CD8-positive, alpha-beta memory T cell (primary cell): ENCODE data around the gene PODXL. TPM values are rescaled to one million over a fixed set of nuclear protein-coding genes. Genes with fewer than 3 reads are reported as not detected.

Experiments used
- CTCF ChIA-PET: fragments of 350-600 bp; sonication (Branson Sonifier 250); formaldehyde crosslinking; loops from one replicate; lab custom pipeline; 2021; ENCODE audit warnings: antibody characterized with exemption; lab: Charles Lee
- POLR2A ChIA-PET: fragments of 350-600 bp; sonication (Branson Sonifier 250); formaldehyde crosslinking; loops from one replicate; lab custom pipeline; 2021; ENCODE audit warnings: antibody characterized with exemption; lab: Charles Lee
- DNase-seq, 5 donors: peaks; one replicate each; pipeline versions ENCODE4 v3.0.0 to v3.0.0-alpha.2; 2020 to 2022; ENCODE audit warnings: mixed read lengths in 1 of 5
- H3K27ac ChIP-seq: one replicate; pipeline ENCODE4 v1.7.0; 2013; ENCODE audit warnings: low read depth, mild to moderate bottlenecking, low read length, moderate library complexity
- H3K27me3 ChIP-seq: 2 replicates; pipeline ENCODE4 v1.7.0; 2013; ENCODE audit warnings: low read length, mild to moderate bottlenecking; ENCODE audit not compliant: insufficient read depth, poor library complexity, severe bottlenecking
- H3K36me3 ChIP-seq: 2 replicates; pipeline ENCODE4 v1.7.0; 2013; ENCODE audit warnings: mild to moderate bottlenecking, low read length, moderate library complexity; ENCODE audit not compliant: insufficient read depth
- H3K4me1 ChIP-seq: 2 replicates; pipeline ENCODE4 v1.7.0; 2013; ENCODE audit warnings: mild to moderate bottlenecking, low read length, moderate library complexity; ENCODE audit not compliant: insufficient read depth
- H3K4me3 ChIP-seq: 2 replicates; pipeline ENCODE4 v1.7.0; 2013; ENCODE audit warnings: mild to moderate bottlenecking, low read length
- H3K9me3 ChIP-seq: 2 replicates; pipeline ENCODE4 v1.7.0; 2013; ENCODE audit warnings: mild to moderate bottlenecking, low read length
- H3K27ac Mint-ChIP-seq, 8 donors: one replicate each; pipeline ENCODE4 v1.8.0; 2020 to 2021; ENCODE audit warnings: mixed read lengths in 8 of 8, mild to moderate bottlenecking in 6 of 8, inconsistent platforms in 3 of 8, moderate library complexity in 3 of 8
- H3K27me3 Mint-ChIP-seq, 2 donors: one replicate each; pipeline ENCODE4 v1.8.0; 2020 to 2021; ENCODE audit warnings: mixed read lengths in 2 of 2, mild to moderate bottlenecking in 1 of 2, moderate library complexity in 1 of 2
- H3K36me3 Mint-ChIP-seq, 3 donors: one replicate each; pipeline ENCODE4 v1.8.0; 2020 to 2021; ENCODE audit warnings: mixed read lengths in 3 of 3, inconsistent platforms in 1 of 3, mild to moderate bottlenecking in 1 of 3
- H3K4me1 Mint-ChIP-seq, 3 donors: one replicate each; pipeline ENCODE4 v1.8.0; 2020 to 2021; ENCODE audit warnings: mixed read lengths in 3 of 3, inconsistent platforms in 1 of 3, mild to moderate bottlenecking in 1 of 3
- H3K4me3 Mint-ChIP-seq, 7 donors: one replicate each; pipeline ENCODE4 v1.8.0; 2020 to 2021; ENCODE audit warnings: mixed read lengths in 7 of 7, mild to moderate bottlenecking in 6 of 7, moderate library complexity in 4 of 7, inconsistent platforms in 2 of 7
- H3K9me3 Mint-ChIP-seq, 5 donors: one replicate each; pipeline ENCODE4 v1.8.0; 2020 to 2022; ENCODE audit warnings: mixed read lengths in 5 of 5, mild to moderate bottlenecking in 3 of 5, moderate library complexity in 2 of 5, inconsistent platforms in 1 of 5
- polyA plus RNA-seq: library from polyadenylated mRNA; unstranded; fragments of 300-500 nt; fragmentation: Illumina TruSeq; gene quantifications from one replicate; pipeline ENCODE4 v1.2.3, GENCODE V29; 2021
- total RNA-seq, 2 experiments: library from RNA; stranded (reverse); gene quantifications; one replicate each; pipeline ENCODE4 v1.2.3, GENCODE V29; 2021

PODXL gene
- total and polyA plus RNA-seq, 3 experiments from 2014 or later: 0.62 to 1.2 (median 1.2) TPM

DNA sequence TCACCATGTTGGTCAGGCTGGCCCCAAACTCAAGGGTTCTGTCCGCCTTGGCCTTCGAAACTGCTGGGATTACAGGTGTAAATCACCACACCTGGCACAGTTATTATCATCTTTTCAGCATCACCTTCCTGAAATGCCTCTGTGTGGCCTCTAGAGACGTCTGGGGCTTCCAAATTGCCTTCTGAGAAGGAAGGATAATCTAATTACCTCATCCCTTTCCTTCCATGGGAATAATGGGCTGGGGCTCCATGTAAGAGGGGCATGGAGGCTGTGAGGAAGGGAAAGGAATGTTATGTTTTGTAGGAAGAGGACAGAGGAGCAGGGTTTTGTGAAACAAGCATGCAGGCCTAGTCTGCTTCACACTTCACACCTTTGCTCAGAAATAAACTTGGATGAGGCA is 22.2 kb upstream of the PODXL start:
- Mint-ChIP-seq H3K4me1 (no peaks in the 10 kb centered on the region), H3K9me3 (no peaks in the 10 kb centered on the region), H3K27ac (peak overlapping the region in 1 of 8 donors; percentile 60), H3K36me3 (no peaks in the 10 kb centered on the region), H3K4me3 (no peak overlapping the region), H3K27me3 (peaks cover 7 to 9% of the 10 kb centered on the region in 2 donors)
- ChIA-PET CTCF (no interaction called here), POLR2A (no interaction called here)
- Histone ChIP-seq H3K27ac (no peak overlapping the region), H3K9me3 (no peaks in the 10 kb centered on the region), H3K4me1 (no peaks in the 10 kb centered on the region), H3K36me3 (no peaks in the 10 kb centered on the region), H3K4me3 (no peak overlapping the region), H3K27me3 (no peaks in the 10 kb centered on the region)
- DNase-seq: no peak

DNA sequence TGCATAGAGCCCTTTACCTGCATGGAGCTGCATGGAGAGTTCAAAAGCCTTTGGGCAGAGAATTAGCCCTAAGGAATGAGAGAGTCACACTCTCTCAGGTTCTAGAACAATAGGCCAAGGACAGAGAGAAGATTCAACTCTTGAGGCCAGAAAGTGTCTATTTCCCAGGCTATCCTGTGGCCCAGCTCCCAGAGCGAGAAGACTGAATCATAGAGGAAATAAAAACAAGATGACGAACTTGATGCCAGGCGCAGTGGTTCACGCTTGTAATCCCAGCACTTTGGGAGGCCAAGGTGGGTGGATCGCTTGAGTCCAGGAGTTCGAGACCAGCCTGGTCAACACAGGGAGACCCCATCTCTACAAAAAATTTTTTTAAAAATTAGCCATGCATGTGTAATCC is 18.3 kb upstream of the PODXL start:
- no peaks in the 10 kb centered on the region for H3K36me3 Mint-ChIP-seq

DNA sequence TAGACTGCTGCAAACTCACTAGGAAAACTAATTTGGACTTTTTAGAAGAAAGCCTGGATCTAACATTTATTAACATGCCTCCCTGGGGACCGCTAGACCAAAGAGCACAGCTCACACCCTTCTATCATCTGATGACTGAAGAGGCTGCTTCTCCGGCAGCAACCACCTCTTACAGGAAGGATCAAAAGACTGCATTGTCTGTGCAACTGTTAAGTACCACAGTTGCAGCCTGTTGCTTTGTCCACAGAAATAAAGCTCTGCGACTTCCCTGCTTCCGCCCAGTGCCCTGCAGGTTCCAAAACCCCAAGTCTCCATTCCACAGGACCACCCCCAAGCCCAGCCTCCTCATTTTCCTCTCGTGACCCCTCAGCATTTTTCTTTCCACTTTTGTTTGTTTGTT is 14.0 kb upstream of the PODXL start:
- no peak for DNase-seq
- Histone ChIP-seq H3K4me1 (no peaks in the 10 kb centered on the region), H3K36me3 (no peaks in the 10 kb centered on the region), H3K27ac (no peak overlapping the region), H3K27me3 (no peaks in the 10 kb centered on the region), H3K9me3 (no peaks in the 10 kb centered on the region), H3K4me3 (no peak overlapping the region)
- H3K27me3 Mint-ChIP-seq: peaks cover 6 to 16% of the 10 kb centered on the region in 2 donors
- H3K4me1 Mint-ChIP-seq: no peaks in the 10 kb centered on the region
- POLR2A ChIA-PET: no interaction called here
- H3K36me3 Mint-ChIP-seq: no peaks in the 10 kb centered on the region
- H3K27ac Mint-ChIP-seq: no peak overlapping the region
- H3K4me3 Mint-ChIP-seq: no peak overlapping the region
- no peaks in the 10 kb centered on the region for H3K9me3 Mint-ChIP-seq
- CTCF ChIA-PET: no interaction called here

More for the DNA sequence above, 18.3 kb upstream of the PODXL start:
- Mint-ChIP-seq H3K27ac (no peak overlapping the region), H3K4me3 (no peak overlapping the region), H3K9me3 (no peaks in the 10 kb centered on the region), H3K27me3 (peaks cover 4 to 6% of the 10 kb centered on the region in 2 donors), H3K4me1 (no peaks in the 10 kb centered on the region)
- H3K36me3 ChIP-seq: no peaks in the 10 kb centered on the region
- H3K4me1 ChIP-seq: no peaks in the 10 kb centered on the region
- no peaks in the 10 kb centered on the region for H3K27me3 ChIP-seq
- no peaks in the 10 kb centered on the region for H3K9me3 ChIP-seq
- H3K4me3 ChIP-seq: no peak overlapping the region
- no peak for DNase-seq
- CTCF ChIA-PET: interaction anchor here (1.9 kb wide), 1 partner anchor 11 kb away, joined by 4 read pairs; no protein-coding TSS in a partner anchor
- POLR2A ChIA-PET: no interaction called here
- no peak overlapping the region for H3K27ac ChIP-seq

DNA sequence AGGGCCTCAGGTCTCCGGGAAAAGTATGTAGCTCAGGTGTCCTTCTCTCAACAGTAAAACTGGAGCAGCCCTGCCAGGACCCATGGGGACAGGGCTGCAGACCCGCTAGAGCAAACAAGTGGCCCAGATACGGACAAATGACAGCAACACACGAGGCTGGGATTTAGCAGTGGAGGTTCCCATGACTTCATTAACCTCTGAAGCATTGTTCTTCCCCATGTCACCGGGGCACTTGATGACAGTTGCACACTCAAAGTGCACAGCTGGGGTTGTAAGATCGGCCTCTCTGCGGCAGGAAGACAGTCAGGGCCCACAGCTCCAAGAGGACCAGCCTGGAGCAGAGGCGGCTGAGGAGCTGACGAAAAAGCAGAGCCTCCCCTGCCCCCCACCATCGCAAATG is 12.5 kb upstream of the PODXL start:
- no peaks in the 10 kb centered on the region for H3K4me1 Mint-ChIP-seq
- ChIA-PET CTCF (interaction anchor here (1.6 kb wide), 1 partner anchor 60 kb away, joined by 4 read pairs; no protein-coding TSS in a partner anchor), POLR2A (no interaction called here)

DNA sequence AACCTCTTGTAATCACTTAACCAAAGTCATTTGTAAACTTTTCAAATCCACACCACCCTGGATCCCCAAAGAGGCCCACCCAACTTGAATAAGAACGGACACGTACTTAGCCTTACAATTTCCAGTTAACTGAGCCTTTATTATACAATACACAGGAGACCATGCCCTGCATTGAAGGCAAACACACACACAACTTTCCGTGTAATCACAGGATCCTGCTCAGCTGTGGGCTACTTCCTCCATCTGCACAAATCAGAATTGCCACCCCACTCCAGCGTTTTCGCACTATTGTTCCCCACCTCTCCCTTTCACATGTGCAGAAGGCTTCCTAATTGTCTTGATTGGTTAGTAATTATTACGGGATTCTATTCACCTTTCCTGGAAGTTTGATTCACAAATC is 12.1 kb upstream of the PODXL start:
- no peak for DNase-seq
- Mint-ChIP-seq H3K27ac (no peak overlapping the region), H3K4me3 (no peak overlapping the region), H3K36me3 (no peaks in the 10 kb centered on the region), H3K9me3 (no peaks in the 10 kb centered on the region), H3K4me1 (no peaks in the 10 kb centered on the region), H3K27me3 (peaks cover 6 to 16% of the 10 kb centered on the region in 2 donors)
- Histone ChIP-seq H3K4me3 (no peak overlapping the region), H3K27ac (no peak overlapping the region), H3K27me3 (no peaks in the 10 kb centered on the region), H3K36me3 (no peaks in the 10 kb centered on the region), H3K9me3 (no peaks in the 10 kb centered on the region), H3K4me1 (no peaks in the 10 kb centered on the region)
- ChIA-PET POLR2A (no interaction called here), CTCF (interaction anchor here (1.6 kb wide), 1 partner anchor 60 kb away, joined by 4 read pairs; no protein-coding TSS in a partner anchor)

More for the DNA sequence above, 12.5 kb upstream of the PODXL start:
- Histone ChIP-seq H3K9me3 (no peaks in the 10 kb centered on the region), H3K36me3 (no peaks in the 10 kb centered on the region), H3K27ac (no peak overlapping the region), H3K4me3 (no peak overlapping the region), H3K4me1 (no peaks in the 10 kb centered on the region), H3K27me3 (no peaks in the 10 kb centered on the region)
- no peak for DNase-seq
- H3K27me3 Mint-ChIP-seq: peaks cover 6 to 16% of the 10 kb centered on the region in 2 donors
- H3K36me3 Mint-ChIP-seq: no peaks in the 10 kb centered on the region
- H3K4me3 Mint-ChIP-seq: no peak overlapping the region
- no peaks in the 10 kb centered on the region for H3K9me3 Mint-ChIP-seq
- H3K27ac Mint-ChIP-seq: no peak overlapping the region

DNA sequence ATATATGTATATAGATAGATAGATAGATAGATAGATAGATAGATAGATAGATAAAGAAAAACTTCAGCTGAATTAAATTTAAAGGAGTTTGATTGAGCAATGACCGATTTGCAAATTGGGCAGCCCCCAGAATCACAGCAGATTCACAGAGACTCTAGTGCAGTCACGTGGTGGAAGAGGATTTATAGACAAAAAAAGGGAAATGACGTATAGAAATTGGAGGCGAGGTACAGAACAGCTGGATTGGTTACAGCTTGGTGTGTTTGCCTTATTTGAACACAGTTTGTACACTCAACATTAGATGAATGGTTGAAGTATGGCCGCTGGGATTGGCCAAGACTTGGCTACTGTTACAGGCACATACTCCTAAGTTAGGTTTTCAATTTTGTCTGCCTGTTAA is 8.2 kb upstream of the PODXL start:
- POLR2A ChIA-PET: no interaction called here
- no peak overlapping the region for H3K27ac Mint-ChIP-seq
- H3K9me3 Mint-ChIP-seq: no peaks in the 10 kb centered on the region
- Histone ChIP-seq H3K4me1 (no peaks in the 10 kb centered on the region), H3K9me3 (no peaks in the 10 kb centered on the region), H3K27ac (no peak overlapping the region), H3K27me3 (no peaks in the 10 kb centered on the region), H3K4me3 (no peak overlapping the region), H3K36me3 (no peaks in the 10 kb centered on the region)
- no peak overlapping the region for H3K4me3 Mint-ChIP-seq
- H3K27me3 Mint-ChIP-seq: peaks cover 11 to 23% of the 10 kb centered on the region in 2 donors
- CTCF ChIA-PET: interaction anchor here (0.6 kb wide), 1 partner anchor 72 kb away, joined by 3 read pairs; no protein-coding TSS in a partner anchor
- DNase-seq: no peak
- no peaks in the 10 kb centered on the region for H3K36me3 Mint-ChIP-seq
- H3K4me1 Mint-ChIP-seq: no peaks in the 10 kb centered on the region

DNA sequence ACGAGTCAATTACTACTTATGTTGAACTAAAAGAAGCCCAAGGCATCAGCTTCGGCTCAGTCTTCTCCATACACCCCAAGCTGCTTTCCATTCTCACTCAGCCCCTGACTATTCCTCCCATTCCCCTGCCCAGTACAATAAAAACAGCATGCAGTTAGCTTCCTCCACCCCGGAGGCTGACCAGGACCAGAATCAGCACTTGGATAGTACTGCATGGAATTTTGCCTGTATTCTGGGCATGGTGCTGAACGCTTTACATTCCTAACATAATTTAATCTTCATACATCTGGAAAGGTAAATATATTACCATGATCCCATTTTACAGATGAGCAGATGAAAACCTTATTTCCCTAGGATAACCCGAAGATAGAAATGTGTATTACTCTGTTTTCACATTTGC is 7.5 kb upstream of the PODXL start:
- peaks cover 11 to 23% of the 10 kb centered on the region in 2 donors for H3K27me3 Mint-ChIP-seq
- POLR2A ChIA-PET: no interaction called here
- DNase-seq: no peak

DNA sequence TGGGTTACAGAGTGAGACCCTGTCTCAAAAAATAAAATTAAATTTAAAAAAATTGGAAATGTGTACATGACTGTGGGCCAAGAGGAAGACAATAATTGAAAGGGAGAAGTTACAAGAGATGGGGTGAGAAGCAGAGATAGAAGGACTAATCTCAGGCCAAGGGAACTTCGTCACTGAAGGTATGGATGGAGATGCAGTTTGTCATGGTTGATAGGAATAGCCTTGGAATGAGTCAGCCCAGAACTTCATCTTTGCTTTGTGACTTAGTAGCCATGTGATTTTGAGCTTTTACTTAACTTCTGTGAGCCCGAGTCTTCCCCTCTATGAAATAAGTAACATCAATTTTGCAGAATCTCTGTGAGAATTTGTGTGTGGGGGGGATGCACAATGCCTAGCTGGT is 6.5 kb upstream of the PODXL start:
- no peak overlapping the region for H3K27ac Mint-ChIP-seq
- H3K9me3 Mint-ChIP-seq: no peaks in the 10 kb centered on the region
- Histone ChIP-seq H3K4me3 (no peak overlapping the region), H3K27me3 (peaks cover under 1% of the 10 kb centered on the region), H3K36me3 (no peaks in the 10 kb centered on the region), H3K4me1 (peaks cover 1% of the 10 kb centered on the region), H3K27ac (no peak overlapping the region), H3K9me3 (no peaks in the 10 kb centered on the region)
- ChIA-PET CTCF (interaction anchor here (1.3 kb wide), 1 partner anchor 12 kb away, joined by 4 read pairs; no protein-coding TSS in a partner anchor), POLR2A (no interaction called here)
- H3K27me3 Mint-ChIP-seq: peaks cover 13 to 27% of the 10 kb centered on the region in 2 donors
- peaks cover 0 to 4% (median 0%) of the 10 kb centered on the region in 3 donors for H3K4me1 Mint-ChIP-seq
- H3K36me3 Mint-ChIP-seq: no peaks in the 10 kb centered on the region
- DNase-seq: no peak
- H3K4me3 Mint-ChIP-seq: no peak overlapping the region

More for the DNA sequence above, 7.5 kb upstream of the PODXL start:
- H3K36me3 ChIP-seq: no peaks in the 10 kb centered on the region
- H3K27me3 ChIP-seq: no peaks in the 10 kb centered on the region
- Mint-ChIP-seq H3K36me3 (no peaks in the 10 kb centered on the region), H3K4me3 (no peak overlapping the region), H3K9me3 (no peaks in the 10 kb centered on the region), H3K27ac (peak overlapping the region in 1 of 8 donors; percentile 18), H3K4me1 (no peaks in the 10 kb centered on the region)
- H3K27ac ChIP-seq: no peak overlapping the region
- H3K9me3 ChIP-seq: no peaks in the 10 kb centered on the region
- CTCF ChIA-PET: interaction anchor here (0.6 to 1.3 kb wide), 3 partner anchors 11 to 71 kb away, joined by 3 to 4 read pairs (median 3); no protein-coding TSS in a partner anchor
- H3K4me1 ChIP-seq: no peaks in the 10 kb centered on the region
- H3K4me3 ChIP-seq: no peak overlapping the region
